ENCODE data around the gene ADIPOR2. TPM values are rescaled to one million over a fixed set of nuclear protein-coding genes. Genes with fewer than 3 reads are reported as not detected.

ADIPOR2 gene
- total RNA-seq, 1 donor from 2014 or later = 43.0 TPM

- Mint-ChIP-seq H3K9me3 (no peaks in the 10 kb centered on the region), H3K36me3 (ENCODE audit: low read depth) (peaks cover 33% of the 10 kb centered on the region), H3K27ac (no peak overlapping the region), H3K27me3 (no peaks in the 10 kb centered on the region), H3K4me1 (no peaks in the 10 kb centered on the region), H3K4me3 (no peak overlapping the region)
- intact Hi-C loops (cut with micrococcal nuclease) = no loop called here
- ChIA-PET CTCF (no interaction called here), POLR2A (no interaction called here)
- no peak for ATAC-seq (ENCODE audit: low read depth)
- DNase-seq = no peak
- no peak for TF ChIP-seq CTCF (IDR thresholded peaks at IDR 0.05)
These were observed 79.1 kb downstream of the ADIPOR2 start for GRCh38 chr12:1769809-1770494.

- POLR2A ChIA-PET = no interaction called here
- no peak for TF ChIP-seq CTCF (IDR thresholded peaks at IDR 0.05)
These were observed 83.2 kb downstream of the ADIPOR2 start for GRCh38 chr12:1773937-1774655.

GRCh38 chr12:1776170-1776921, 85.5 kb downstream of the ADIPOR2 start:
- Mint-ChIP-seq H3K36me3 (ENCODE audit: low read depth) (peaks cover 67% of the 10 kb centered on the region), H3K4me3 (no peak overlapping the region)
- POLR2A ChIA-PET = no interaction called here

More at GRCh38 chr12:1773937-1774655, 83.2 kb downstream of the ADIPOR2 start:
- Mint-ChIP-seq H3K9me3 (no peaks in the 10 kb centered on the region), H3K27ac (no peak overlapping the region), H3K4me3 (no peak overlapping the region), H3K36me3 (ENCODE audit: low read depth) (peaks cover 60% of the 10 kb centered on the region), H3K4me1 (no peaks in the 10 kb centered on the region), H3K27me3 (no peaks in the 10 kb centered on the region)
- ATAC-seq (ENCODE audit: low read depth) (no peak), DNase-seq (no peak)
- CTCF ChIA-PET = no interaction called here
- intact Hi-C loops (cut with micrococcal nuclease) = no loop called here

GRCh38 chr12:1777798-1778197, 86.9 kb downstream of the ADIPOR2 start:
- peaks cover 63% of the 10 kb centered on the region for H3K36me3 Mint-ChIP-seq (ENCODE audit: low read depth)
- intact Hi-C loops (cut with micrococcal nuclease) = no loop called here
- POLR2A ChIA-PET = no interaction called here

More at GRCh38 chr12:1776170-1776921, 85.5 kb downstream of the ADIPOR2 start:
- intact Hi-C loops (cut with micrococcal nuclease) = no loop called here
- H3K27ac Mint-ChIP-seq = no peak overlapping the region
- no peaks in the 10 kb centered on the region for H3K4me1 Mint-ChIP-seq
- H3K9me3 Mint-ChIP-seq = no peaks in the 10 kb centered on the region
- no peaks in the 10 kb centered on the region for H3K27me3 Mint-ChIP-seq
- CTCF ChIA-PET = interaction anchor here (1.2 kb wide), 1 partner anchor 163 kb away, joined by 5 read pairs; no protein-coding TSS in a partner anchor
- DNase-seq (no peak), ATAC-seq (ENCODE audit: low read depth) (no peak)
- no peak for TF ChIP-seq CTCF (IDR thresholded peaks at IDR 0.05)

More at GRCh38 chr12:1777798-1778197, 86.9 kb downstream of the ADIPOR2 start:
- no peak for ATAC-seq (ENCODE audit: low read depth)
- CTCF ChIA-PET = no interaction called here
- no peak overlapping the region for H3K27ac Mint-ChIP-seq
- no peaks in the 10 kb centered on the region for H3K9me3 Mint-ChIP-seq
- DNase-seq = no peak
- no peaks in the 10 kb centered on the region for H3K27me3 Mint-ChIP-seq
- no peaks in the 10 kb centered on the region for H3K4me1 Mint-ChIP-seq
- TF ChIP-seq CTCF (IDR thresholded peaks at IDR 0.05) = no peak
- no peak overlapping the region for H3K4me3 Mint-ChIP-seq

Measured in activated B cell treated with CpG ODN at 0.5 μM for 24 hours (primary cell).